ENCODE data around the gene OR2A5. TPM values are rescaled to one million over a fixed set of nuclear protein-coding genes. Genes with fewer than 3 reads are reported as not detected.

Gene OR2A5
- total RNA-seq, 1 experiment from 2014 or later, result not detected

GRCh38 chr7:144102041-144102440, 53.3 kb downstream of the OR2A5 start:
- no peak for TF ChIP-seq ELF1 (IDR thresholded peaks at IDR 0.05; ENCODE audit: borderline replicate concordance, low read depth)
- TF ChIP-seq, protein P1, sequence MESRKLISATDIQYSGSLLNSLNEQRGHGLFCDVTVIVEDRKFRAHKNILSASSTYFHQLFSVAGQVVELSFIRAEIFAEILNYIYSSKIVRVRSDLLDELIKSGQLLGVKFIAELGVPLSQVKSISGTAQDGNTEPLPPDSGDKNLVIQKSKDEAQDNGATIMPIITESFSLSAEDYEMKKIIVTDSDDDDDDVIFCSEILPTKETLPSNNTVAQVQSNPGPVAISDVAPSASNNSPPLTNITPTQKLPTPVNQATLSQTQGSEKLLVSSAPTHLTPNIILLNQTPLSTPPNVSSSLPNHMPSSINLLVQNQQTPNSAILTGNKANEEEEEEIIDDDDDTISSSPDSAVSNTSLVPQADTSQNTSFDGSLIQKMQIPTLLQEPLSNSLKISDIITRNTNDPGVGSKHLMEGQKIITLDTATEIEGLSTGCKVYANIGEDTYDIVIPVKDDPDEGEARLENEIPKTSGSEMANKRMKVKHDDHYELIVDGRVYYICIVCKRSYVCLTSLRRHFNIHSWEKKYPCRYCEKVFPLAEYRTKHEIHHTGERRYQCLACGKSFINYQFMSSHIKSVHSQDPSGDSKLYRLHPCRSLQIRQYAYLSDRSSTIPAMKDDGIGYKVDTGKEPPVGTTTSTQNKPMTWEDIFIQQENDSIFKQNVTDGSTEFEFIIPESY (IDR thresholded peaks at IDR 0.05; ENCODE audit: extremely low read depth, insufficient replicate concordance, low read length), result no peak
- no peak for TF ChIP-seq CTCF (IDR thresholded peaks at IDR 0.05 in 2 of 3, conservative IDR thresholded peaks at IDR 0.05 in 1 of 3; ENCODE audit: borderline replicate concordance in 1 of 3, insufficient read depth in 1 of 3, low read depth in 2 of 3, low read length in 2 of 3)
- no peak for TF ChIP-seq SP1 (IDR thresholded peaks at IDR 0.05; ENCODE audit: low read depth)
- TF ChIP-seq JUND (IDR thresholded peaks at IDR 0.05), result no peak
- TF ChIP-seq EGR1 (IDR thresholded peaks at IDR 0.05; ENCODE audit: low read depth), result no peak
- TF ChIP-seq FOSL1 (IDR thresholded peaks at IDR 0.05; ENCODE audit: low read depth), result no peak
- TF ChIP-seq RAD21 (IDR thresholded peaks at IDR 0.05; ENCODE audit: low read depth), result no peak
- TF ChIP-seq CBX3 (IDR thresholded peaks at IDR 0.05; ENCODE audit: low read depth), result no peak
- no peak overlapping the region for H3K4me3 ChIP-seq (replicated peaks in 1 of 2; ENCODE audit: low read depth in 1 of 2, low read length in 2 of 2)
- no peaks in the 10 kb centered on the region for H3K79me2 ChIP-seq (ENCODE audit: insufficient read depth, low read length)
- no peak overlapping the region for H3K4me2 ChIP-seq (ENCODE audit: low read length)
- no peaks in the 10 kb centered on the region for H3K9me3 ChIP-seq (ENCODE audit: control insufficient read depth in 1 of 2, insufficient read depth in 1 of 2, low read depth in 1 of 2, low read length in 2 of 2)
- H2AFZ ChIP-seq (ENCODE audit: low read depth, low read length, poor library complexity, severe bottlenecking), result no peak overlapping the region
- H4K20me1 ChIP-seq (ENCODE audit: insufficient read depth), result no peaks in the 10 kb centered on the region
- no TSS peak for BruUV-seq (replicated peaks)
- ATAC-seq (no peak), DNase-seq (ENCODE audit: low read depth, low spot score) (no peak)
- CTCF ChIA-PET, result no interaction called here
- H3K27me3 ChIP-seq (ENCODE audit: insufficient read depth, low read length), result no peaks in the 10 kb centered on the region
- RAD21 ChIA-PET (ENCODE audit: low non-redundant PET in 1 of 2, low total read pairs in 2 of 2, uncharacterized antibody in 2 of 2, unreplicated experiment in 2 of 2), result no interaction called here
- no peaks in the 10 kb centered on the region for H3K36me3 ChIP-seq (ENCODE audit: control insufficient read depth in 1 of 2, insufficient read depth in 2 of 2, low read length in 2 of 2)
- POLR2A ChIA-PET, result no interaction called here
- H3K4me1 ChIP-seq (ENCODE audit: control insufficient read depth in 1 of 2, insufficient read depth in 2 of 2, low read length in 2 of 2), result no peaks in the 10 kb centered on the region
- H3K9me2 ChIP-seq (ENCODE audit: insufficient read depth), result no peaks in the 10 kb centered on the region
- H3K27ac ChIP-seq (ENCODE audit: low read depth, low read length), result no peak overlapping the region
- H3K9ac ChIP-seq (ENCODE audit: low read length), result no peak overlapping the region
- intact Hi-C loops (cut with micrococcal nuclease), result no loop called here

Measured in HCT116 (cell line).